HG02798 (cell line): ENCODE data around the gene RTCA.
A peak's percentile ranks its signal among the peaks of the same experiment; 100 is the strongest.
"Not testable (repeated sequence)": the region's sequence is repeated elsewhere in the genome, so short reads cannot be mapped to it uniquely, and the experiment has no call there.

ENCODE experiments used
- ATAC-seq: cut with Tn5 transposase; IDR thresholded peaks from one replicate; pipeline ENCODE4 v1.9.1; 2021; ENCODE audit warnings: mild to moderate bottlenecking; ENCODE audit not compliant: unreplicated experiment, poor library complexity

RTCA gene

DNA sequence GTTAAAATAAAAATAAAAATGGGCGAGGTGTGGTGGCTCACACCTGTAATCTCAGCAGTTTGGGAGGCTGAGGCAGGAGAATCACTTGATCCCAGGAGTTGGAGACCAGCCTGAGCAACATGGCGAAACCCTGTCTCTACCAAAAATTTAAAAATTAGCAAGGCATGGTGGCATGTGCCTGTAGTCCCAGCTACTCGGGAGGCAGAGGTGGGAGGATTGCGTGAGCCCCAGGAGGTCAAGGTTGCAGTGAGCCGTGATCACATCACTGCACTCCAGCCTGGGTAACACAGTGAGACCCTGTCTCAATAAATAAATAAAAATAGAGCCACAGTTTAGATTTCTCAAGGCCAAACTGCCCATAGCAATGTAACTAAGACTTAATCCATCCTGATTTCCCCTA is 9.7 kb upstream of the RTCA start:
- not testable (repeated sequence) for ATAC-seq

DNA sequence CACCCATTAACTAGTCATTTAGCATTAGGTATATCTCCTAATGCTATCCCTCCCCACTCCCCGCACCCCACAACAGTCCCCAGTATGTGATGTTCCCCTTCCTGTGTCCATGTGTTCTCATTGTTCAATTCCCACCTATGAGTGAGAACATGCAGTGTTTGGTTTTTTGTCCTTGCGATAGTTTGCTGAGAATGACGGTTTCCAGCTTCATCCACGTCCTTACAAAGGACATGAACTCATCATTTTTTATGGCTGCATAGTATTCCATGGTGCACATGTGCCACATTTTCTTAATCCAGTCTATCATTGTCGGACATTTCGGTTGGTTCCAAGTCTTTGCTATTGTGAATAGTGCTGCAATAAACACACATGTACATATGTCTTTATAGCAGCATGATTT is 7.6 kb upstream of the RTCA start:
- ATAC-seq = not testable (repeated sequence)

DNA sequence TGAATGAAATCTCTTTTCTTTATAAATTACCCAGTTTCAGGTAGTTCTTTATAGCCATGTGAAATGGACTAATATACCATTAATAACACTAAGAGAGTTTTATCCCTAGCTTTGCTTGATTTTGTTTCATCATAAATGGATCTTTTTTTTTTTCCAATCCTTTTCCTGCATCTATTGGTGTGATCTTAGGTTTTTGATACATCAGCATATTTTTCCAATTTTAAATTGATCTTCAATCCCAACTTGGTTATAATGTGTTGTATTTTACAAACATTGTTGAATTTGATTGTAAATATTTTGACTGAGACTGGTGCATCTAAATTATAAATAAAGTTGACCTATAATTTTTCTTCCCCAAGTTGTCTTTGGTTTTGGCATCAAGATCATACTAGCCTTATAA is 4.3 kb upstream of the RTCA start:
- no peak for ATAC-seq

DNA sequence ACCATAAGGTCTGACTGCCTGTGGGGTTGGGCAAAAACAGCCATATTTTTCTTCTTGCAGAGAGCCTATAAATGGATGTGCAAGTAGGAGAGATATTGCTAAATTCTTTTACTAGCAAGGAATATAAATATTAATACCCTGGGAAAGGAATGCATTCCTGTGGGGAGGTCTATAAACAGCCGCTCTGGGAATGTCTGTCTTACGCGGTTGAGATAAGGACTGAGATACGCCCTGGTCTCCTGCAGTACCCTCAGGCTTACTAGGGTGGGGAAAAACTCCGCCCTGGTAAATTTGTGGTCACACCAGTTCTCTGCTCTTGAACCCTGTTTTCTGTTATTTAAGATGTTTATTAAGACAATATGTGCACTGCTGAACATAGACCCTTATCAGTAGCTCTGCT is 1.9 kb upstream of the RTCA start:
- ATAC-seq = not testable (repeated sequence)

DNA sequence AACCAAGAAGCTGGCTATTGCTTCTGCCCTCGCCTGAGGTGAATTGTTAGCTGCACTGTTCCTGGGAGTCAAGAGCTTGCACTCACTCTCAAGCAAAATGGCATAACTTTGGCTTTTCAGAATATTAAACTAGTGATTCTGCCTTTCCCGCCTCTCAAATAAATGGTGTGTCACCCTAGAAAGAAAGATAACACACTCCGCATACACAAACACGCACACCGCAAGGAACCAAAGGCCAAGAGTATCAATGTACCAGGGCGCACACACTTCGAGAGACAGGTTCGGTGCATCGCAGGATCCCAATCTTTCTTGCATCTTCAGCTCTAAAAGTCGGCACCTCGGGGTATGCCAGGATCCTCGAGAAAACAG is 470 bp upstream of the RTCA start:
- peak; percentile 31 for ATAC-seq

DNA sequence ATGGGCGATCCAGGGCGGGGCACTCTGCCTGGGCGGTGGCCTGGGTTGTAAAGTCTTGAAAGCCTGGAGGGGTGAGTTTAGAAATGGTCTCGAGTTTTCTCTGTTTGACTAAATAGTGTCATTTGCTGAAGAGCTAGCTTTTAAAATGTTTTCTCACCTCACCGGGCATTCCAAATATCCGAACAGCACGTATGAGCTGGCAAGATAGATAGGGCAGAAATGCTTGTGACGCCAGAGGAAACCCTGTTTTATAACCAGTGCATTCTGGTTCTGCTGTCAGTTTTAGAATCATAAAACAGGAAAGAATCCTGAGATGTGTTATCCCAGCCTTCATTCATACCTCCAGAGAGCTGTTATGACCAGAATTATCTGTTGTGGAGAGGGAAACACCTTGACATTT is 725 bp downstream of the RTCA start:
- ATAC-seq = peak; percentile 24

DNA sequence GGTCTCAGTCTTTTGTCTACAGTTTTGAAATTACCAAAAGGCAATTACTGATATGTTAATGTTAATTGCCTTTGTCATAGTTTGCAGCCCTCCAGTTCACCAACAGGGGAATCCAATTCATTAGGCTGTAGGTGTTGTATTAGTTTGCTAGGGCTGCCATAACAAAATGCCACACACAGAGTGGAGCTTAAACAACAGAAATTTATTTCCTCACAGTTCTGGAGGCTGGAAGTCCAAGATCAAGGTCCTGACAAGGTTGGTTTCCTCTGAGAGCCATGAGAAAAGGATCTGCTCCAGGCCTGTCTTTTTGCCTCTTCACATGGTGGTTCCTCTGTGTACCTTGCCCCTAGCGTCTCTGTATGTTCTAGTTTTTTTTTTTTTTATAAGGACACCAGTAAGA is 1.3 kb downstream of the RTCA start:
- ATAC-seq = no peak

DNA sequence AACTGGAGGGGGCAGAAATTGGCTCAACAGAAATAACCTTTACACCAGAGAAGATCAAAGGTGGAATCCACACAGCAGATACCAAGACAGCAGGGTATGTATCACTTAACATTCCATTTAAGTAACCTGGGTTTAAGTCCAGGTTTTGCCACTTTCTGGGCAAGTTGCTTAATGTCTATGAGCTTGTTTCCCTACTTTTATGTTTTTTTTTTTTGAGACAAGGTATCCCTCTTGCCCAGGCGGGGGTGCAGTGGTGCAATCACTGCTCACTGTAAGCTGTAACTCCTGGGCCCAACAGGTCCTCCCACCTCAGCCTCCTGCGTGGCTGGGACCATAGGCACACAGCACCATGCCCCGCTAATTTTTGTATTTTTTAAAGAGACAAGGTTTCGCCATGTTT is 2.2 kb downstream of the RTCA start:
- ATAC-seq = no peak

DNA sequence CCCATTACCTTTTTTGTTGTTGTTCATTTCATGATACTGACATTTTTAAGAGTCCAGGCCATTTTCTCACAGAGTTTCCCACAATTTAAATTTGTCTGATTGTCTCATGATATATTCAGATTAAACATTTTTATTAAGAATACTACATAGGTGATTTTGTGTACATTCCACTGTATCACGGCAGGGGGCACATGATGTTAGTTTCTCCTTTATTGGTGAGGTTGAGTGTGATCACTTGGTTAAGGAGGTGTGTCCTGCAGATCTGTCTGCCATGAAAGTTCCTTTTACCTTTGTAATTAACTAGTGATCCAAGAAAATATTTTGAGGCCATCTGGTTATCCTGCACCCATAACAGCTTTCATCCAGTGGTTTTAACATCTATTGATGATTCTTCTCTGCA is 11.8 kb downstream of the RTCA start:
- ATAC-seq = no peak

DNA sequence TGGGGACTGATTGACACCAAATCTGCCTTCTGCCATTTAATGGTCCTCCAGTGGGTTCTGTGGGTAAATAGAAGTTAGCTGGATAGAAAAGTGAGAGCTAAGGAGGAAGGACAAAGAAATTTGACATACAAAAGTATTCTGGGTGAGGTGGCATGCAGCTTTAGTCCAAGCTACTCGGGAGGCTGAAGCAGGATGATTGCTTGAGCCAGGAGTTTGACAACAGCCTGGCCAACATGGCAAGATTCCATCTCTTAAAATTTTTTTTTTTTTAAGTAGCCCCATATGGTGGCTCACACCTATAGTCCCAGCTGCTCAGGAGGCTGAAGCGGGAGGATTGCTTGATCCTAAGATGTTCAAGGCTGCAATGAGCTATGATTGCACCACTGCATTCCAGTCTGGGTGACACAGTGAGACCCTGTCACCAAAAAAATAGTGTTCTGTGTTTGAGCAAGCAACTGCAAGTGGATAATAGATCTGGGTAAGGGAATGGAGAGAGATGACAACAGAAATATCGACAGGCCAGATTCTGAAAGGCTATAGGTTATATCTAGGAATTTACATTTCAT is 13.4 kb downstream of the RTCA start:
- no peak for ATAC-seq

DNA sequence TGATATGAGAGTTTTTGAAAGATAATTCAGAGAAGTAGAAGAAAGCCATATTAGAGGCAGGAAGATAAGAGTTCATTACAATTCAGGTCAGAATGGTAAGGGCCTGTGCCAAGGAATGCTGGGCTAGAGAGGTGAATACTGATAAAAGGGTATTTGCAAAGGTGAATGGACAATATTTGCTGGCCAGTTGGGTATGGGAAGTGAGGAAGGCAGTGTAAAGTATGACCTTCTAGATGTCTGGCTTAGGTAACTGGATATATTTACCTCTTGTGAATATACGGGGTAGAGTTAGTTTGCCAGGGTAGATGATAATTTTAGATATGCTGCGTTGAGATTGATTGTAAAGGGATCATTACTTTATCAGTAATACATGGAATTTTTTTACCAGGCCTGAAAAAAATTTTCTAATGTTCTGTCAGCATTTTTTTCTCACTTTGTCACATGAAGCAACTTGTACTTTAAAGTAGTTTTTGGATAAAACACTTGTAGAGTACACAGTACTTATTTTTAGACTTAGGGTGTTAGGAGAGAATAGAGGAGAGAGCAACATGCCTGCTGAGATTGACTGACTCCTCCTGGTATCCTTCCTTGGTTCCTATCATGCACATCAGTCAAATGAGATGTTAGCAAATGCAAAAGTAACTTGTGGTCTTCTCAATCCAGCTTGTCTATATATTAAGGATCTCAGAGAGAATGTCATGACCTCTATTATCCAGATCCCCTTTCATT is 14.1 kb downstream of the RTCA start:
- ATAC-seq = no peak

DNA sequence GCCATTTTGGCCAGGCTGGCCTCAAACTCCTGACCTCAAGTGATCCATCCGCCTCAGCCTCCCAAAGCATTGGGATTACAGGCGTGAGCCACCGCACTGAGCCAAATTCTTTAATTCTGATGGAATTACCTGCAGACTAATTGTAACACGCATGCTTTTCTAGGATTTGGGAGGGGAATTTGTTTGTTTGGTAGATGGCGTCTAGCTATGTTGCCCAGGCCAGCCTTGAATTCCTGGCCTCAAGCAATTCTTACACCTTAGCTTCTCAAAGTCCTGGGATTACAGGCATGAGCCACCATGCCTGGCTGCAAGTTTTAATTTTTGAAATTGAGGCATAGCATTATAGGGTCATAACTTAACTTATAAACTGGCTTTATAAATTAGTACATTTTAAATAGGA is 18.6 kb downstream of the RTCA start:
- ATAC-seq = no peak

DNA sequence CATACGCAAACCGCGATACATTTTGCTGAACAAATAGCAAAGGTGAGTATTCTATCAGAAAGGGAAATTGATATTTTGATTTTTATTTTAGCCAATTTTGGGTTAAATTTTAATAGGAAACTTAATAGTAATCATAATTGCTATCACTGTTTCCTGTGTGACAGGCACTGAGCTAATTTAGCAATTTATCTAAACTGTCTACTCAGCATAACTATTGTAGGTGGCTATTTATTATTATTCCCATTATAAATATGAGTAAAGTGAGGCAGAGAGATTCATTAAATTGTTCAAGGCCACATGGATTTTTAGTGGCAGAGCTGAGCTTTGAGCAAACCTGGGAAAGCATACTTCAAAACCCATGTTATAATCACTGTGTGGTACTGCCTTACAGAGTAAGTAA is 21.1 kb downstream of the RTCA start:
- no peak for ATAC-seq

DNA sequence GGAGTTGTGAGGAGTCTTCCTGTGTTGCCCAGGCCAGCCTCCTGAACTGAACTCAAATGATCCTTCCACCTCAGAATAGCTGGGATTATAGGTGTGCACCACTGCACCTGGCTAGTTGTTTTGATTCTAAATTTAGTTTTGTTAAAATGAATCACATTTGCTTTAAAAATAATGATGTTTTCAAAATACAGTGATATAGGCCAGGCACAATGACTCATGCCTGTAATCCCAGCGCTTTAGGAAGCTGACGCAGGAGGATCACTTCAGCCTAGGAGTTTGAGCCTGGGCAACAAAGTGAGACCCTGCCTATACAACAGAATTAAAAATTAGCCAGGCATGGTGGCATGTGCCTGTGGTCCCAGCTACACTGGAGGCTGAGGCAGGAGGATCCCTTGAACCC is 24.3 kb downstream of the RTCA start:
- ATAC-seq = no peak

DNA sequence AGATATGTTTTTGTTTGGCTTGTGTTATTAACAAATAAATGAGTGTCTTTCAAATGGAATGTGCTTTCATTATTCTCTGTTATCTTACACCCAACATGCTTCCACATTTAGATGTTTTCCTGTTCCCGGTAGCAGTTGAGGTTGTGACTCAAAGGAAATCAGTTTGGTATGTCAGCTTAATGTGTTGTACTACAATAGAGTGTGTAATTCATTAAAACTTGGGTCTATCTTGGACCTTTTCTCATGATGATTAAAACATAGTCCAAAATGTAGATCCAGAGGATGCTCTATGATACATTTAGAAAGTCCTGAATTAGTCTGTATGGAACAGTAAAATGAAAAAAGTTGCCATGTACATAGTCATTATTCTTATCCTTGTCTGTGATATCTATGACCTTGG is 26.7 kb downstream of the RTCA start:
- no peak for ATAC-seq

DNA sequence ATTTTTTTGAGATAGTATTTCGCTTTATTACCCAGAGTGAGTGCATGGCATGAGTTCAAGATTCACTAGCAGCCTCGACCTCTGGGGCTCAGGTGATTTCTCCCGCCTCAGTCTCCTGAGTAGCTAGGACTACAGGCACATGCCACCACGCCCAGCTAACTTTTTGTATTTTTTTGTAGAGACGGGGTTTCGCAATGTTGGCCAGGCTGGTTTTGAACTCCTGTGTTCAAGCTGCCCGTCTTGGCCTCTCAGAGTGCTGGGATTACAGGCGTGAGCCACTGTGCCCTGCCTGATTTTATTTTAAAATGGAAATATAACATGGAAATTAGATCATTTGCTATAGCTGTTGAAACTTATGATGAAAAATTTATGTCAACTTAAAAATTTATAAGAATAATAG is 30.1 kb downstream of the RTCA start:
- ATAC-seq = no peak

DNA sequence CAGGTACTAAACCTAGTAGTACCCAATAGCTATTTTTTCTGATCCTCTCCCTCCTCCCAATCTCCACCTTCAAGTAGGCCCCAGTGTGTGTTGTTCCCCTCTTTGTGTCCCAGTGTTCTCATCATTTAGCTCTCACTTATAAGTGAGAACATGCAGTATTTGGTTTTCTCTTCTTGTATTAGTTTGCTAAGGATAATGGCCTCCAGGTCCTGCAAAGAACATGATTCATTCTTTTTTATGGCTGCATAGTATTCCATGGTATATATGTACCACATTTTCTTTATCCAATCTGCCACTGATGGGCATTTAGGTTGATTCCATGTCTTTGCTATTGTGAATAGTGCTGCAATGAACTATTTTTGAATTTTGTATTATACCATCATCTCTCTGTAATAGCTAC is 31.0 kb downstream of the RTCA start:
- not testable (repeated sequence) for ATAC-seq

DNA sequence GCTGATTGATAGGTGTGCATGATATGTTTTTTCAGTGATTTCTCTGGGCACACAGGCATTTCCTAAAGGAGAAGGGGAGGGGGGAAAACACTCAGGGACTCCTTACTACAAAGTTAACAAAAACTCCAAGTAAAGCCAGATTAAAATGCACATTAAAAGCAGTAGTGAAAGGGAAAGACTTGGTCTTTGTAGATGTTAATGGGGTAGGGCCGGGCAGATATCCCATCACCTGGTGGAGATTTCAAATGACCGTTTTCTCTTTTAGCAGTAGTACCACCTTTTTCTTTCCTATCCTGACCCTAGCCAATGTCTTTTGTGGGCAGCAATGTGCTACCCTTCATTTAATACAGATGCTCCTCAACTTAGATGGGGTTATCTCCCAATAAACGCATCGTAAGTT is 32.5 kb downstream of the RTCA start:
- no peak for ATAC-seq

DNA sequence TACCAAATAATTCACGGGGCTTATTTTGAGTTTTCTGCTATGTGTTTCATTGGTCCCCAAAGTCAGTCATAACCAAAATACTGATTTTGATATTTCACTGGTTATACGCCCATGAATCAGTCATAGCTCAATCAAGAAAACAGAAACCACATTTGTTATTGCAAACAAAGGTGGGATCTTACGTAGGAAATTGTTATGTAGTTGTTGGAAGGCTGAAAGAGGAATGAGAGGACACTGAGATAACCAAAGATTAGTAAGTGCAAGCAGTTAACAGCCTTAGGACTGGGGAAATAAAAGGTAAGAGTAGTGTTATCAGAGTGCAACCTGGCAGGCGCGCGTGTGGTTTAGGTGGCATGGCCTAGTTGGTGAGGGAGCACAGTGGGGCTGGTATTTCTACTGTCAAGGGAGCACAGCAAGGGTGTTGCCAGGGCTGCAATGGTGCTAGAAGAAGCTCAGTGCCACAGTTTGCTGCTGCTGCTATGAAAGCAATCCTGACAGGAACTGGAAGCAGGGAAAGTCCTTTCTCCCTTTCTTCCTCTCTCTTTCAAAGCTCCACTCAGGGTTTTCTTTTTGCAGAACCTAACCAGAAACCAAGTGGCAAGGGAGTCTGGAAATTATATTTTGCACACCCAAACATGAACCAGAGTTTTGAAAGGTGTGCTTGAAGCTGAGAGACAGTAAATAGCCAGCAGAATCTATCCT is 33.7 kb downstream of the RTCA start:
- ATAC-seq = no peak

DNA sequence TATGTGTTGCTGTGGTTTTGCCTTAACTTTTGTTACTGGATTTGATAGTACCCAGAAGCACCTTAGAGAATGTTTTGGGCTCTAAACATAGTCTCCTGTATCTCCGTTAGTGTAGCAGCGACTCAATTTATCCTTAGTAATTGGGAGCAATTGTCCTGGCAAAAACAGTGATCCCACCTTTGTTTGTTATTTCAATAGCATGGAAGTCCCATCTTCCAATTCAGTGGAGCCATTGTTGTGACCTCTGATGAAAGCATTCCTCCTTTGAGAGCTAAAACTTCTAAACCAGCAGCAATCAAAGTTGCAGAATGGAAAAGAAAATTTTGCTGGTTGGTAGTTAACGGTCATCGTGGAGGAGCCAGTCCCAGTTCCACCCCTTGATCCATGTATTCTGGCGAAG is 34.7 kb downstream of the RTCA start:
- no peak for ATAC-seq

DNA sequence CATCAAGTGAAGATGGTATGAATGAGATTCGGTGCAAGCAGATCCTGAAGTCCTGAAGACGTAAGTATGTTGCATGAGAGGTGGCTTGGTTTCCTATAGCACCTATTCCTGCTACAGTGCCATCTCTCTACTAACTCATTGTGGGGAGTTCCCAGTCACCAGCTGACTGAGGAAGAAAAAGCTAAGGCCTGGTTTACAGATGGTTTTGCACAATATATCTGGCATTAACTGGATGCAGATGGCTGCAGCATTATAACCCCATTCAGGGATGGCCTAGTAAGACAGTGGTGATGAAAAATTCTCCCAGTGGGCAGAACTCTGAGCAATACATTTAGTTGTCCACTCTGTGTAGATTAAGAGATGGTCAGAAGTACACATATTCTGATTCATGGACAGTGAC is 36.7 kb downstream of the RTCA start:
- ATAC-seq = no peak

DNA sequence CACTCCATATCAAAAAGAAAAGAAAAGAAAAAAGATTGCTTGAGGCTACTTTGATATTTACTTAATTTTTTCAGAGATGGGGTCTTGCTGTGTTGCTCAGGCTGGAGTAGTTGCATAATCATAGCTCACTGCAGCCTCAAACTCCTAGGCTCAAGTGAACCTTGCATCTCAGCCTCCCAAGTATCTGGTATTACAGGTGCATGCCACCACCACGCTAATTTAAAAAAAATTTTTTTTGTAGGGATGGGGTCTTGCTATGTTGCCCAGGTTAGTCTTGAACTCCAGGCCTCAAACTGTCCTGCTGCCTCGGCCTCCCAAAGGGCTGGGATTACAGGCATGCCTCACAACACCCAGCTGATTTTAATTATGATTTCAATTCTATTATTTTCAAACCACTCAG is 38.2 kb downstream of the RTCA start:
- no peak for ATAC-seq
